MCF 10A (cell line): Measurements from ENCODE around the gene MMP23B. TPM values are rescaled to one million over a fixed set of nuclear protein-coding genes. Genes with fewer than 3 reads are reported as not detected.
"Not testable (repeated sequence)": the region's sequence is repeated elsewhere in the genome, so short reads cannot be mapped to it uniquely, and the experiment has no call there.

ENCODE experiments used
- BruUV-seq: library from RNA; stranded (reverse); fragments of 400-500 nt; replicated peaks from 2 replicates; lab custom pipeline; 2021; lab: Mats Ljungman, UMichigan
- CTCF ChIA-PET: fragments of 300-600 bp; sonication (Branson Sonifier 250); formaldehyde crosslinking; extraction: SDS; loops from one replicate; lab custom pipeline; 2021; ENCODE audit warnings: antibody characterized with exemption, inconsistent platforms; lab: Yijun Ruan, JAX
- POLR2A ChIA-PET: fragments of 300-600, 350-650 bp; sonication (Branson Sonifier 250); formaldehyde crosslinking; extraction: SDS; loops from one replicate; lab custom pipeline; 2020; ENCODE audit warnings: antibody characterized with exemption, inconsistent platforms; lab: Yijun Ruan, JAX
- DNase-seq: peaks from one replicate; pipeline ENCODE4 v3.0.0-alpha.2; 2018; ENCODE audit not compliant: unreplicated experiment
- H3K27ac Mint-ChIP-seq: one replicate; pipeline ENCODE4 v1.8.0; 2022; ENCODE audit warnings: mild to moderate bottlenecking, low read depth, mixed read lengths; ENCODE audit not compliant: unreplicated experiment
- H3K27me3 Mint-ChIP-seq: one replicate; pipeline ENCODE4 v1.8.0; 2022; ENCODE audit warnings: mixed read lengths; ENCODE audit not compliant: insufficient read depth, unreplicated experiment
- H3K36me3 Mint-ChIP-seq: one replicate; pipeline ENCODE4 v1.8.0; 2022; ENCODE audit warnings: mild to moderate bottlenecking, moderate library complexity, mixed read lengths; ENCODE audit not compliant: insufficient read depth, unreplicated experiment
- H3K4me1 Mint-ChIP-seq: one replicate; pipeline ENCODE4 v1.8.0; 2022; ENCODE audit warnings: mixed read lengths; ENCODE audit not compliant: insufficient read depth, unreplicated experiment
- H3K4me3 Mint-ChIP-seq: one replicate; pipeline ENCODE4 v1.8.0; 2022; ENCODE audit warnings: mild to moderate bottlenecking, moderate library complexity, mixed read lengths; ENCODE audit not compliant: unreplicated experiment
- H3K9me3 Mint-ChIP-seq: one replicate; pipeline ENCODE4 v1.8.0; 2022; ENCODE audit warnings: mixed read lengths; ENCODE audit not compliant: unreplicated experiment
- intact Hi-C: fragments of 100-400 bp; cut with micrococcal nuclease; formaldehyde crosslinking; loops from 2 replicates; pipeline ENCODE4 v1.14.1; 2022
- total RNA-seq: library from RNA; stranded (reverse); gene quantifications from 2 replicates; pipeline ENCODE4 v1.2.3, GENCODE V29; 2022
- TF ChIP-seq, protein P1 (sequence below): fragments of 200-600 bp; IDR thresholded peaks from one replicate; pipeline ENCODE4 v1.8.0; 2022; ENCODE audit warnings: antibody characterized with exemption, mild to moderate bottlenecking; ENCODE audit not compliant: unreplicated experiment

MMP23B gene
- total RNA-seq, 1 experiment from 2014 or later: 1.7 TPM

DNA sequence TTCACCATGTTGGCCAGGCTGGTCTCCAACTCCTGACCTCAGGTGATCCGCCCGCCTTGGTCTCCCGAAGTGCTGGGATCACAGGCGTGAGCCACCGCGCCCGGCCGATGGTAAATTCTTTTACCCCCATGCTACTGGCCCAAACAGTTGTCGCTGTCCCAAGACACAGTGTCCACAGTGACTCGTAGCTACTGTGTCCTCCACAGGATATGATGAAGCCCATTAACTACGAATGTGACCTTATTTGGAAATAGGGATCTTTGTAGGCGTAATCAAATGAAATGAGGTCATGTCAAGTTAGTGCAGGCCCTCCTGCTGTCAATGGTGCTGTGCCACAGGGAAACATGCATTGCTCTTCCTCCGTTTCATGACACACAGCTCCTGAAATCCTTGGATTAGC lies 40.5 kb upstream of the MMP23B start:
- Mint-ChIP-seq H3K4me3 (no peak overlapping the region), H3K27ac (no peak overlapping the region), H3K4me1 (no peaks in the 10 kb centered on the region), H3K9me3 (no peaks in the 10 kb centered on the region), H3K36me3 (no peaks in the 10 kb centered on the region), H3K27me3 (no peaks in the 10 kb centered on the region)
- intact Hi-C loops: no loop called here
- TF ChIP-seq, protein P1, sequence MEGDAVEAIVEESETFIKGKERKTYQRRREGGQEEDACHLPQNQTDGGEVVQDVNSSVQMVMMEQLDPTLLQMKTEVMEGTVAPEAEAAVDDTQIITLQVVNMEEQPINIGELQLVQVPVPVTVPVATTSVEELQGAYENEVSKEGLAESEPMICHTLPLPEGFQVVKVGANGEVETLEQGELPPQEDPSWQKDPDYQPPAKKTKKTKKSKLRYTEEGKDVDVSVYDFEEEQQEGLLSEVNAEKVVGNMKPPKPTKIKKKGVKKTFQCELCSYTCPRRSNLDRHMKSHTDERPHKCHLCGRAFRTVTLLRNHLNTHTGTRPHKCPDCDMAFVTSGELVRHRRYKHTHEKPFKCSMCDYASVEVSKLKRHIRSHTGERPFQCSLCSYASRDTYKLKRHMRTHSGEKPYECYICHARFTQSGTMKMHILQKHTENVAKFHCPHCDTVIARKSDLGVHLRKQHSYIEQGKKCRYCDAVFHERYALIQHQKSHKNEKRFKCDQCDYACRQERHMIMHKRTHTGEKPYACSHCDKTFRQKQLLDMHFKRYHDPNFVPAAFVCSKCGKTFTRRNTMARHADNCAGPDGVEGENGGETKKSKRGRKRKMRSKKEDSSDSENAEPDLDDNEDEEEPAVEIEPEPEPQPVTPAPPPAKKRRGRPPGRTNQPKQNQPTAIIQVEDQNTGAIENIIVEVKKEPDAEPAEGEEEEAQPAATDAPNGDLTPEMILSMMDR: no peak
- no TSS peak for BruUV-seq
- CTCF ChIA-PET: interaction anchor here (0.6 kb wide), 2 partner anchors 9 to 63 kb away, joined by 3 read pairs; no protein-coding TSS in a partner anchor
- POLR2A ChIA-PET: interaction anchor here (0.8 kb wide), 1 partner anchor 22 kb away, joined by 3 read pairs; no protein-coding TSS in a partner anchor
- DNase-seq: no peak

GRCh38 chr1:1593834-1594601 lies 38.0 kb upstream of the MMP23B start:
- TF ChIP-seq, protein P1: no peak
- POLR2A ChIA-PET: interaction anchor here (0.6 kb wide), 1 partner anchor 271 kb away, joined by 3 read pairs; no protein-coding TSS in a partner anchor
- no peak for DNase-seq
- BruUV-seq: no TSS peak
- Mint-ChIP-seq H3K27me3 (no peaks in the 10 kb centered on the region), H3K9me3 (no peaks in the 10 kb centered on the region), H3K27ac (no peak overlapping the region), H3K4me1 (no peaks in the 10 kb centered on the region), H3K4me3 (no peak overlapping the region), H3K36me3 (no peaks in the 10 kb centered on the region)
- CTCF ChIA-PET: no interaction called here
- intact Hi-C loops: no loop called here

GRCh38 chr1:1594602-1595260 lies 37.2 kb upstream of the MMP23B start:
- Mint-ChIP-seq H3K27ac (no peak overlapping the region), H3K4me3 (no peak overlapping the region), H3K36me3 (no peaks in the 10 kb centered on the region), H3K27me3 (no peaks in the 10 kb centered on the region), H3K9me3 (no peaks in the 10 kb centered on the region), H3K4me1 (no peaks in the 10 kb centered on the region)
- intact Hi-C loops: no loop called here
- no TSS peak for BruUV-seq
- TF ChIP-seq, protein P1: no peak
- ChIA-PET CTCF (no interaction called here), POLR2A (interaction anchor here (0.6 kb wide), 1 partner anchor 271 kb away, joined by 3 read pairs; no protein-coding TSS in a partner anchor)
- no peak for DNase-seq

DNA sequence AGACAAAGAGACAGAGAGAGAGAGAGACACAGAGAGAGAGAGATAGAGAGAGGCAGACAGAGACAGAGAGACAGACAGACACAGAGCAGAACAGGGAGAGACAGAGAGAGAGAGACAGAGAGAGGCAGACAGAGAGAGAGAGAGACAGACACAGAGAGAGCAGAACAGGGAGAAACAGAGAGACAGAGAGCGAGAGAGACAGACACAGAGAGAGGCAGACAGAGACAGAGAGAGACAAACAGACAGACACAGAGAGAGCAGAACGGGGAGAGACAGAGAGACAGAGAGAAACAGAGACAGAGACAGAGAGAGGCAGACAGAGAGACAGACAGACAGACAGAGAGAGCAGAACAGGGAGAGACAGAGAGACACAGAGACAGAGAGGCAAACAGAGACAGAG lies 36.6 kb upstream of the MMP23B start:
- CTCF ChIA-PET, H3K4me3 Mint-ChIP-seq, H3K27ac Mint-ChIP-seq, H3K4me1 Mint-ChIP-seq, POLR2A ChIA-PET, BruUV-seq, H3K36me3 Mint-ChIP-seq, H3K9me3 Mint-ChIP-seq, DNase-seq, H3K27me3 Mint-ChIP-seq, intact Hi-C loops: not testable (repeated sequence)
